Measurements from ENCODE around the gene MMP19. TPM values are rescaled to one million over a fixed set of nuclear protein-coding genes. Genes with fewer than 3 reads are reported as not detected.

The MMP19 gene
- total and polyA plus RNA-seq, 2 of the 4 experiments (the other 2 are of a cell fraction): 9.9 to 34.7 TPM

- Histone ChIP-seq H2AK9ac (replicated peaks; ENCODE audit: low read depth, low read length, poor library complexity) (no peak overlapping the region), H3K79me1 (ENCODE audit: low read depth in 1 of 2, low read length in 2 of 2) (peaks cover 15 to 26% of the 10 kb centered on the region in 2 experiments), H3K4me2 (ENCODE audit: low read depth, low read length) (no peak overlapping the region), H4K20me1 (ENCODE audit: insufficient read depth, low read length) (no peaks in the 10 kb centered on the region), H3K9ac (ENCODE audit: low read depth, low read length) (no peak overlapping the region), H4K91ac (ENCODE audit: insufficient read depth, low read depth, low read length) (no peak overlapping the region), H2BK120ac (ENCODE audit: low read depth, low read length) (no peak overlapping the region), H3K4me3 (ENCODE audit: insufficient read depth, low read depth, low read length) (no peak overlapping the region), H3K4me1 (ENCODE audit: control insufficient read depth, insufficient read depth, low read length) (no peaks in the 10 kb centered on the region), H3K18ac (ENCODE audit: low read depth, low read length) (no peak overlapping the region), H2AFZ (replicated peaks; ENCODE audit: low read length, poor library complexity) (no peak overlapping the region), H4K5ac (ENCODE audit: low read depth, low read length) (no peak overlapping the region), H3K27me3 (ENCODE audit: control insufficient read depth, insufficient read depth, low read length) (no peaks in the 10 kb centered on the region), H3K4ac (ENCODE audit: low read depth, low read length) (no peak overlapping the region), H2AK5ac (ENCODE audit: low read depth, low read length) (no peak overlapping the region), H3K14ac (replicated peaks; ENCODE audit: low read depth, low read length) (no peak overlapping the region), H3K36me3 (ENCODE audit: control insufficient read depth, insufficient read depth, low read length) (peaks cover 44% of the 10 kb centered on the region), H3K23ac (ENCODE audit: low read depth, low read length) (no peak overlapping the region), H3K9me3 (ENCODE audit: control insufficient read depth, insufficient read depth, low read length) (no peaks in the 10 kb centered on the region), H4K8ac (ENCODE audit: low read depth in 2 of 2, low read length in 2 of 2) (no peak overlapping the region), H2BK20ac (ENCODE audit: low read depth, low read length) (no peak overlapping the region), H2BK15ac (ENCODE audit: low read depth, low read length) (no peak overlapping the region), H2BK5ac (ENCODE audit: low read depth, low read length, poor library complexity, severe bottlenecking) (no peak overlapping the region), H3K9me1 (ENCODE audit: insufficient read depth, low read length) (no peaks in the 10 kb centered on the region), H3K56ac (ENCODE audit: extremely low read depth, insufficient read depth, low read length) (no peak overlapping the region), H3K27ac (ENCODE audit: insufficient read depth, low read length) (no peak overlapping the region)
- DNase-seq (no peak), ATAC-seq (ENCODE audit: low read depth) (no peak)
- POLR2A ChIA-PET (ENCODE audit: unreplicated experiment): interaction anchor here (0.6 kb wide), 1 partner anchor 138 kb away, joined by 6 read pairs; no protein-coding TSS in a partner anchor
- dilution Hi-C loops (cut with HindIII; ENCODE audit: low sequenced_read_pairs, unreplicated experiment): no loop called here
- no peak for TF ChIP-seq ELK1 (IDR thresholded peaks at IDR 0.05; ENCODE audit: borderline replicate concordance, low read depth, low read length)
- TF ChIP-seq NFE2L2 (IDR thresholded peaks at IDR 0.05; ENCODE audit: low read depth, low read length): no peak
- TF ChIP-seq MAFK (IDR thresholded peaks at IDR 0.05; ENCODE audit: low read depth, low read length): no peak
- no peak for TF ChIP-seq RAD21 (IDR thresholded peaks at IDR 0.05; ENCODE audit: low read length)
- no peak for TF ChIP-seq POLR2A (IDR thresholded peaks at IDR 0.05; ENCODE audit: low read depth, low read length)
- TF ChIP-seq BHLHE40 (IDR thresholded peaks at IDR 0.05; ENCODE audit: low read depth, low read length): no peak
- TF ChIP-seq MXI1 (IDR thresholded peaks at IDR 0.05; ENCODE audit: borderline replicate concordance, low read depth, low read length): no peak
- TF ChIP-seq RFX5 (IDR thresholded peaks at IDR 0.05; ENCODE audit: low read depth, low read length): no peak
- TF ChIP-seq SMC3 (IDR thresholded peaks at IDR 0.05; ENCODE audit: low read depth, low read length): no peak
- TF ChIP-seq CEBPB (IDR thresholded peaks at IDR 0.05; ENCODE audit: low read depth, low read length): no peak
- TF ChIP-seq RCOR1 (IDR thresholded peaks at IDR 0.05; ENCODE audit: insufficient replicate concordance, low read length): no peak
- TF ChIP-seq USF2 (IDR thresholded peaks at IDR 0.05; ENCODE audit: low read depth, low read length): no peak
- TF ChIP-seq FOS (IDR thresholded peaks at IDR 0.05; ENCODE audit: low read depth, low read length): no peak
- TF ChIP-seq CTCF (conservative IDR thresholded peaks at IDR 0.05; ENCODE audit: low read depth, low read length): no peak
- TF ChIP-seq CHD1 (IDR thresholded peaks at IDR 0.05; ENCODE audit: low read depth, low read length): no peak
- no peak for TF ChIP-seq MAZ (IDR thresholded peaks at IDR 0.05; ENCODE audit: borderline replicate concordance, low read depth, low read length)
- BruUV-seq (replicated peaks): no TSS peak
- CTCF ChIA-PET: interaction anchor here (0.9 kb wide), 1 partner anchor 8 kb away, joined by 3 read pairs; no protein-coding TSS in a partner anchor
- in situ Hi-C loops (cut with MboI; ENCODE audit: low sequenced_read_pairs): no loop called here
- WGBS, 2 experiments (ENCODE audit: extremely low coverage in 2 of 2, insufficient read length in 1 of 2): no CpG with 5 or more reads among the region's 2 CpGs
- intact Hi-C loops (cut with micrococcal nuclease): no loop called here
Measured at GRCh38 chr12:55789171-55789570, 53.6 kb downstream of the MMP19 start.
